ENCODE data around the gene VIL1. TPM values are rescaled to one million over a fixed set of nuclear protein-coding genes. Genes with fewer than 3 reads are reported as not detected.

VIL1 gene
- polyA plus RNA-seq, 1 donor (not counting 4 experiments of a cell fraction or from before 2014, with no cell fraction given), result not detected

GRCh38 chr2:218400930-218401881 lies 17.7 kb upstream of the VIL1 start:
- Histone ChIP-seq H3K4me2 (ENCODE audit: control insufficient read depth, extremely low read depth, insufficient read depth, low read depth, low read length) (peak overlapping the region; percentile 85), H3K79me2 (ENCODE audit: control insufficient read depth, insufficient read depth, low read length) (peaks cover 26% of the 10 kb centered on the region), H4K20me1 (ENCODE audit: control insufficient read depth, extremely low read depth, insufficient read depth, low read length) (no peaks in the 10 kb centered on the region), H3K9me3 (ENCODE audit: control insufficient read depth, low read depth, low read length) (no peaks in the 10 kb centered on the region), H3K27me3 (ENCODE audit: control insufficient read depth, extremely low read depth, insufficient read depth, low read length) (no peaks in the 10 kb centered on the region), H3K36me3 (ENCODE audit: control insufficient read depth in 2 of 2, extremely low read depth in 1 of 2, insufficient read depth in 2 of 2, low read length in 2 of 2) (peaks cover 12 to 13% of the 10 kb centered on the region in 2 experiments), H3K4me3 (ENCODE audit: control insufficient read depth in 2 of 3, extremely low read depth in 1 of 3, insufficient read depth in 2 of 3, low read depth in 1 of 3, low read length in 3 of 3) (peak overlapping the region; percentile 70 to 89 (median 82)), H3K9ac (ENCODE audit: control insufficient read depth, extremely low read depth, insufficient read depth, low read length) (peak overlapping the region; percentile 81), H2AFZ (ENCODE audit: control insufficient read depth, low read length) (no peak overlapping the region), H3K9me1 (ENCODE audit: control insufficient read depth, extremely low read depth, insufficient read depth, low read length) (no peaks in the 10 kb centered on the region), H3K4me1 (ENCODE audit: control insufficient read depth, extremely low read depth, insufficient read depth, low read length) (peaks cover 35% of the 10 kb centered on the region), H3K27ac (ENCODE audit: control insufficient read depth, insufficient read depth, low read length) (no peak overlapping the region)
- DNase-seq (ENCODE audit: low read depth, low spot score) (no peak), FAIRE-seq (no peak)
- TF ChIP-seq EZH2 (IDR thresholded peaks at IDR 0.05; ENCODE audit: low read length) (no peak), CTCF (optimal IDR thresholded peaks at IDR 0.05 in 1 of 3, IDR thresholded peaks at IDR 0.05 in 1 of 3, conservative IDR thresholded peaks at IDR 0.05 in 1 of 3; ENCODE audit: extremely low read depth in 1 of 3, insufficient read depth in 2 of 3, low read length in 3 of 3) (no peak)
- dilution Hi-C loops (cut with MboI; ENCODE audit: extremely low pct_ligation_motif_present, low sequenced_read_pairs), result no loop called here

- DNase-seq (ENCODE audit: low read depth, low spot score) (no peak), FAIRE-seq (no peak)
- Histone ChIP-seq H3K4me1 (ENCODE audit: control insufficient read depth, extremely low read depth, insufficient read depth, low read length) (peaks cover 34% of the 10 kb centered on the region), H3K27me3 (ENCODE audit: control insufficient read depth, extremely low read depth, insufficient read depth, low read length) (no peaks in the 10 kb centered on the region), H3K36me3 (ENCODE audit: control insufficient read depth in 2 of 2, extremely low read depth in 1 of 2, insufficient read depth in 2 of 2, low read length in 2 of 2) (peaks cover 12 to 13% of the 10 kb centered on the region in 2 experiments), H2AFZ (ENCODE audit: control insufficient read depth, low read length) (no peak overlapping the region), H3K27ac (ENCODE audit: control insufficient read depth, insufficient read depth, low read length) (no peak overlapping the region), H3K79me2 (ENCODE audit: control insufficient read depth, insufficient read depth, low read length) (peaks cover 26% of the 10 kb centered on the region), H3K9me3 (ENCODE audit: control insufficient read depth, low read depth, low read length) (no peaks in the 10 kb centered on the region), H3K4me2 (ENCODE audit: control insufficient read depth, extremely low read depth, insufficient read depth, low read depth, low read length) (peak overlapping the region; percentile 85), H4K20me1 (ENCODE audit: control insufficient read depth, extremely low read depth, insufficient read depth, low read length) (no peaks in the 10 kb centered on the region), H3K4me3 (ENCODE audit: control insufficient read depth in 2 of 3, extremely low read depth in 1 of 3, insufficient read depth in 2 of 3, low read depth in 1 of 3, low read length in 3 of 3) (peak overlapping the region in 1 of 3 experiments; percentile 70), H3K9ac (ENCODE audit: control insufficient read depth, extremely low read depth, insufficient read depth, low read length) (no peak overlapping the region), H3K9me1 (ENCODE audit: control insufficient read depth, extremely low read depth, insufficient read depth, low read length) (no peaks in the 10 kb centered on the region)
- TF ChIP-seq CTCF (optimal IDR thresholded peaks at IDR 0.05 in 1 of 3, IDR thresholded peaks at IDR 0.05 in 1 of 3, conservative IDR thresholded peaks at IDR 0.05 in 1 of 3; ENCODE audit: extremely low read depth in 1 of 3, insufficient read depth in 2 of 3, low read length in 3 of 3), result no peak
- no peak for TF ChIP-seq EZH2 (IDR thresholded peaks at IDR 0.05; ENCODE audit: low read length)
- dilution Hi-C loops (cut with MboI; ENCODE audit: extremely low pct_ligation_motif_present, low sequenced_read_pairs), result no loop called here
These were observed 17.0 kb upstream of the VIL1 start for GRCh38 chr2:218401890-218402289.
